WTC11 (cell line): ENCODE measurements around the gene SEPTIN1. TPM values are rescaled to one million over a fixed set of nuclear protein-coding genes. Genes with fewer than 3 reads are reported as not detected.

Source experiments
- ATAC-seq: fragments of 200-7000 bp; cut with Tn5 transposase; 2 replicates; pipeline ENCODE4 v1.10.0; 2021; ENCODE audit warnings: mild to moderate bottlenecking, moderate library complexity
- CTCF ChIA-PET: fragments of 300-600 bp; sonication (Branson Sonifier 250); formaldehyde crosslinking; loops from one replicate; lab custom pipeline; 2021; ENCODE audit warnings: antibody characterized with exemption; lab: Charles Lee
- POLR2A ChIA-PET: fragments of 350-600 bp; sonication (Branson Sonifier 250); formaldehyde crosslinking; loops from one replicate; lab custom pipeline; 2021; ENCODE audit warnings: antibody characterized with exemption; lab: Charles Lee
- DNase-seq: peaks from one replicate; pipeline ENCODE4 v3.0.0; 2021; ENCODE audit warnings: low spot score
- H3K27ac Mint-ChIP-seq: 2 replicates; pipeline ENCODE4 v1.8.0; 2021; ENCODE audit warnings: mixed read lengths
- H3K27me3 Mint-ChIP-seq: 2 replicates; pipeline ENCODE4 v1.8.0; 2021; ENCODE audit warnings: low read depth, mild to moderate bottlenecking, moderate library complexity, mixed read lengths
- H3K36me3 Mint-ChIP-seq: 2 replicates; pipeline ENCODE4 v1.8.0; 2021; ENCODE audit warnings: mixed read lengths
- H3K4me1 Mint-ChIP-seq: 2 replicates; pipeline ENCODE4 v1.8.0; 2022; ENCODE audit warnings: mixed read lengths
- H3K4me3 Mint-ChIP-seq: 2 replicates; pipeline ENCODE4 v1.8.0; 2021; ENCODE audit warnings: mild to moderate bottlenecking, moderate library complexity, mixed read lengths
- H3K9me3 Mint-ChIP-seq: 2 replicates; pipeline ENCODE4 v1.8.0; 2021; ENCODE audit warnings: mixed read lengths
- ARID4B ChIP-seq: sonication (generic); formaldehyde crosslinking; IDR thresholded peaks from 2 replicates; pipeline ENCODE4 v1.8.0; 2023; ENCODE audit warnings: missing genetic modification reagents, mild to moderate bottlenecking, borderline replicate concordance
- CREM ChIP-seq: sonication (generic); formaldehyde crosslinking; IDR thresholded peaks from 2 replicates; pipeline ENCODE4 v1.8.1; 2022; ENCODE audit warnings: mild to moderate bottlenecking, missing genetic modification reagents, moderate library complexity
- EMX1 ChIP-seq: fragments of 250-450 bp; sonication (Bioruptor Pico); IDR thresholded peaks from 2 replicates; pipeline ENCODE4 v1.8.0; 2021; ENCODE audit warnings: mild to moderate bottlenecking
- ETV6 ChIP-seq: sonication (generic); formaldehyde crosslinking; IDR thresholded peaks from 2 replicates; pipeline ENCODE4 v1.8.1; 2022; ENCODE audit warnings: mild to moderate bottlenecking, missing genetic modification reagents
- NFATC4 ChIP-seq: fragments of 250-450 bp; sonication (Bioruptor Pico); IDR thresholded peaks from 2 replicates; pipeline ENCODE4 v1.9.0; 2021; ENCODE audit warnings: mild to moderate bottlenecking
- USF1 ChIP-seq: sonication (generic); formaldehyde crosslinking; IDR thresholded peaks from 2 replicates; pipeline ENCODE4 v1.8.0; 2022; ENCODE audit warnings: mild to moderate bottlenecking, missing genetic modification reagents
- ZBTB43 ChIP-seq: sonication (generic); formaldehyde crosslinking; IDR thresholded peaks from 2 replicates; pipeline ENCODE4 v1.8.1; 2023; ENCODE audit warnings: mild to moderate bottlenecking, missing genetic modification reagents
- ZNF263 ChIP-seq: sonication (generic); formaldehyde crosslinking; IDR thresholded peaks from 2 replicates; pipeline ENCODE4 v1.8.1; 2022; ENCODE audit warnings: low read depth, mild to moderate bottlenecking, moderate library complexity, missing genetic modification reagents
- total RNA-seq: library from RNA; stranded (reverse); gene quantifications from 3 replicates; pipeline ENCODE4 v1.2.3, GENCODE V29; 2021
- TF ChIP-seq, protein P1 (sequence below): fragments of 250-450 bp; sonication (Bioruptor Pico); IDR thresholded peaks from 2 replicates; pipeline ENCODE4 v1.9.0; 2021; ENCODE audit warnings: mild to moderate bottlenecking, borderline replicate concordance

The SEPTIN1 gene
- total RNA-seq, 1 experiment from 2014 or later: 2.3 TPM

GRCh38 chr16:30429678-30430427 lies 47.5 kb upstream of the SEPTIN1 start, which contains the start of gene DCTPP1 (continued):
- no peak for TF ChIP-seq EMX1 (CRISPR knock-in tag)
- 0 out of 2 replicates have a peak, but pooled peaks have one; percentile 43 for TF ChIP-seq ZBTB43 (CRISPR knock-in tag)
- peak; percentile 68 for TF ChIP-seq ETV6 (CRISPR knock-in tag)

DNA sequence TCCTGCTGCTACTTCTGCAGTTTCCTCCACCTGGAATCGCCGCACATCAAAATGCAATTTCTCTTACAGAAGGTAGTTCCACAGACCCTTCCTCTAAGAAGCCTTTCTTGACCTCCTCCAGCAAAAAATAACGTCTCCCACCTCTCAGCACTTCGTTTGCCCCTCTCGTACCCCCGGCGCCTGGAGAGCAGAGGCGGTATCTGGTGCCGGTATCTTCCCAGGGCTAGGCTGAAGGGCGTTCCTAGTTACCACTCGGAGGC lies 47.0 kb upstream of the SEPTIN1 start:
- ATAC-seq: peak; percentile 31
- no peak for DNase-seq
- no peak for TF ChIP-seq CREM
- CTCF ChIA-PET: interaction anchor here (0.5 to 2.9 kb wide), 79 partner anchors 10 to 714 kb away, joined by 3 to 79 read pairs (median 6); partner anchors contain the start of genes ALDOA, CD2BP2, CORO1A and FBRS
- peak overlapping the region; percentile 79; the same call in 1 of the 2 replicates for H3K27ac Mint-ChIP-seq
- H3K4me3 Mint-ChIP-seq: no peak overlapping the region
- POLR2A ChIA-PET: interaction anchor here (0.6 to 1.5 kb wide), 11 partner anchors 7 to 196 kb away, joined by 3 to 15 read pairs (median 4); partner anchors contain the start of genes ZNF689 and ZNF785
- peaks cover 17% of the 10 kb centered on the region for H3K27me3 Mint-ChIP-seq
- peaks cover 22% of the 10 kb centered on the region for H3K36me3 Mint-ChIP-seq
- H3K4me1 Mint-ChIP-seq: peaks cover 17% of the 10 kb centered on the region
- no peaks in the 10 kb centered on the region for H3K9me3 Mint-ChIP-seq

DNA sequence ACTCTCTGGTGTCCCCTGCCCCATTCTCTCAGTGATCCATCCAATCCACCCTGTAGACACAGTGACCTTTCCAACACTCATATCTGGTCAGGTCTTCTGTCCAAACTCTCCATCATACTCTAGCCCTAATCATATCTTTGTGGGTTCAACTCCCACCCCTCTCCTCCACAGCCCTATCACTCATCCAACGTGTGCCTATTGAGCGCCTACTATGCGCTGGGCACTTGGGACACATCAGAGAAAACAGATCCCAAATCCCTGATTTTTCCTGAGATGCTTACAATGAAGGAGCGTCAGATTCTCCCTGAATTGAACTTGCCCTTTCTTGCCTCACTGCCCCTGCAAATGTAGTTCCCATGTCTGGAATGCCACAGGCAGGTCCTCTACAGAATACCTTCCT lies 45.7 kb upstream of the SEPTIN1 start:
- Mint-ChIP-seq H3K9me3 (no peaks in the 10 kb centered on the region), H3K27me3 (peaks cover 7% of the 10 kb centered on the region), H3K4me3 (peak overlapping the region; percentile 24; the same call in 1 of the 2 replicates), H3K36me3 (peaks cover 34% of the 10 kb centered on the region), H3K4me1 (peaks cover 17% of the 10 kb centered on the region), H3K27ac (no peak overlapping the region; the same call in 1 of the 2 replicates)
- ATAC-seq: no peak
- ChIA-PET CTCF (no interaction called here), POLR2A (no interaction called here)
- TF ChIP-seq, protein P1, sequence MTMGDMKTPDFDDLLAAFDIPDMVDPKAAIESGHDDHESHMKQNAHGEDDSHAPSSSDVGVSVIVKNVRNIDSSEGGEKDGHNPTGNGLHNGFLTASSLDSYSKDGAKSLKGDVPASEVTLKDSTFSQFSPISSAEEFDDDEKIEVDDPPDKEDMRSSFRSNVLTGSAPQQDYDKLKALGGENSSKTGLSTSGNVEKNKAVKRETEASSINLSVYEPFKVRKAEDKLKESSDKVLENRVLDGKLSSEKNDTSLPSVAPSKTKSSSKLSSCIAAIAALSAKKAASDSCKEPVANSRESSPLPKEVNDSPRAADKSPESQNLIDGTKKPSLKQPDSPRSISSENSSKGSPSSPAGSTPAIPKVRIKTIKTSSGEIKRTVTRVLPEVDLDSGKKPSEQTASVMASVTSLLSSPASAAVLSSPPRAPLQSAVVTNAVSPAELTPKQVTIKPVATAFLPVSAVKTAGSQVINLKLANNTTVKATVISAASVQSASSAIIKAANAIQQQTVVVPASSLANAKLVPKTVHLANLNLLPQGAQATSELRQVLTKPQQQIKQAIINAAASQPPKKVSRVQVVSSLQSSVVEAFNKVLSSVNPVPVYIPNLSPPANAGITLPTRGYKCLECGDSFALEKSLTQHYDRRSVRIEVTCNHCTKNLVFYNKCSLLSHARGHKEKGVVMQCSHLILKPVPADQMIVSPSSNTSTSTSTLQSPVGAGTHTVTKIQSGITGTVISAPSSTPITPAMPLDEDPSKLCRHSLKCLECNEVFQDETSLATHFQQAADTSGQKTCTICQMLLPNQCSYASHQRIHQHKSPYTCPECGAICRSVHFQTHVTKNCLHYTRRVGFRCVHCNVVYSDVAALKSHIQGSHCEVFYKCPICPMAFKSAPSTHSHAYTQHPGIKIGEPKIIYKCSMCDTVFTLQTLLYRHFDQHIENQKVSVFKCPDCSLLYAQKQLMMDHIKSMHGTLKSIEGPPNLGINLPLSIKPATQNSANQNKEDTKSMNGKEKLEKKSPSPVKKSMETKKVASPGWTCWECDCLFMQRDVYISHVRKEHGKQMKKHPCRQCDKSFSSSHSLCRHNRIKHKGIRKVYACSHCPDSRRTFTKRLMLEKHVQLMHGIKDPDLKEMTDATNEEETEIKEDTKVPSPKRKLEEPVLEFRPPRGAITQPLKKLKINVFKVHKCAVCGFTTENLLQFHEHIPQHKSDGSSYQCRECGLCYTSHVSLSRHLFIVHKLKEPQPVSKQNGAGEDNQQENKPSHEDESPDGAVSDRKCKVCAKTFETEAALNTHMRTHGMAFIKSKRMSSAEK (CRISPR knock-in tag): no peak
- no peak for TF ChIP-seq USF1 (CRISPR knock-in tag)
- no peak for TF ChIP-seq ZNF263
- TF ChIP-seq NFATC4 (CRISPR knock-in tag): no peak
- no peak for TF ChIP-seq ARID4B (CRISPR knock-in tag)
- DNase-seq: no peak
